D721Med (cell line): Measurements from ENCODE around the gene SHROOM3.
"Not testable (repeated sequence)": the region's sequence is repeated elsewhere in the genome, so short reads cannot be mapped to it uniquely, and the experiment has no call there.

Experiments used
- DNase-seq: peaks from one replicate; pipeline ENCODE4 v3.0.0; 2011; ENCODE audit warnings: low spot score; ENCODE audit not compliant: insufficient read length
- FAIRE-seq: peaks from 2 replicates; lab custom pipeline; 2011; peaks lifted over from hg19 to GRCh38; lab: Jason Lieb, UNC
- CTCF ChIP-seq: IDR thresholded peaks from 2 replicates; pipeline ENCODE4 v1.5.1; 2012; ENCODE audit warnings: mild to moderate bottlenecking, control low read depth; ENCODE audit not compliant: insufficient read depth; ENCODE audit errors: missing control alignments

Gene SHROOM3

DNA sequence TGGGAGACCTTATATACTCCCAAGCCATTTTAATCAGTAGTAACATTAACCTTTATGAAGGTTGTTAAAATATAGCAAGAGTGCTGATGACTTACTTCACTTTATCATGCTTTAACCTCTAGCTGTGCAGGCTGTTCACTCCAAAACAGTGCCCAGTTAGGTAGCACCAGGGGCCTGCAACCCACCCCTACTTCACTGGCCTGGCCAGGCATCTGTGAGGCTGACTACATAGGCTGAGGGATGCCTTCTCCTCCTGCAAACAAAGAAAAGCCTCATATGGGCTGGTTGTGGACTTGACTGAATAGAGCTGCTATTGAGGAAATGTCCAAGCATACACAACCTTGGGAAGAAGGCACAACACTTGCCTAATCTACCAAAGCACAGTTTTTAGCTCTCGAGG, 172.8 kb downstream of the SHROOM3 start:
- DNase-seq (no peak), FAIRE-seq (no peak)
- no peak for TF ChIP-seq CTCF

DNA sequence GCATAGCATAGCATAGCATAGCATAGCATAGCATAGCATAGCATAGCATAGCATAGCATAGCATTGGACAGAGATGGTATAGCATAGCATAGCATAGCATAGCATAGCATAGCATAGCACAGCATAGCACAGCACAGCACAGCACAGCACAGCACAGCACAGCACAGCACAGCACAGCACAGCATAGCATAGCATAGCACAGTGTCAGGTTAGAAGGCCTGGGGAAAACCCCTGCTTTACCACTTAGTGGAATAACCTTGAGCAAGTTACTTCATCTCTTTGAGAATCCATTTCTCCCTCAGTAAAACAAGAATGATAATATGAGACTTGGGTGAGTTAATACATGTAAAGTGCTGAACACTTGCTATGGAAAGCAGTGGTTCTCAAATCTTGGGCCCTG, 173.5 kb downstream of the SHROOM3 start:
- DNase-seq, FAIRE-seq: not testable (repeated sequence)

DNA sequence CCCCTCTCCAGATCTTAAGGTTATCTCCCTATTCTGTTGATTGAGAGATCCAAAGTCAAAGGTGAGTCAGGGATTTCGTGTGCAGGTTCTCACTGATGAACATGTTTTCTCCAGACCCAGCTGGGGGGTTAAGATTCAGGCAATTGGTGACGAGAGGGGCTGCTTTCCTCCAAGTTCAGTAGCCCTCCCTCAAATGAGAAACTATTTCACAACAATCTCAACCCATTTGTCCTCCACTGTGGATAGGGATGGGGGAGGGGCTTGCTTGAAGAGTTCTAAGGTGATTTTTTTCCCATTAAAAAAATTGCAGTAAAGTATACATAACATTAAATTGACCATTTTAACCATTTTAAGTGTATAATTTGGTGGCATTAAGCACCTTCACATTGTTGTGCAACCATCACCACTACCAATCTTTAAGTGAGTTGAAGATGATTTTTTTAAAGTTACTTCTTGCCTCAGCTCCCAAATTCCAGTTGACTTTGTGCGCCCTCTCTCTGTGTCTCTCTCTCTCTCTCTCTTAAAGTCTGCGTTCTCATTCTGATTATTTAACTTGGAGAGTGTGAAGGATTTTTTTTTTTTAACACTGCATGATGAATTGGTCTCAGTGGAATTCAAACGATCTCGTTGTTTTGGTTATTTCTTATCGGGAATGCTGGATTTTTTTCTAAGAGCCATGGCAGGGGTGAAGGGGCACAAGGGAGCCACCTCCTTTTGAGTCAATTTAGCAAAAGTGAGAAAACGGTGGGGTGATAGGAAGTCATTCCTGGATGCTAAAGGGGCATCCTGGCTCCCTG, 175.9 kb downstream of the SHROOM3 start:
- TF ChIP-seq CTCF, result no peak
- FAIRE-seq, result no peak

GRCh38 chr4:76611616-76612207, 176.7 kb downstream of the SHROOM3 start:
- no peak for DNase-seq
- no peak for TF ChIP-seq CTCF
- FAIRE-seq, result no peak

More for the DNA sequence above, 175.9 kb downstream of the SHROOM3 start:
- DNase-seq, result no peak

- TF ChIP-seq CTCF, result no peak
- FAIRE-seq (no peak), DNase-seq (no peak)
Measured at GRCh38 chr4:76614589-76614988, 179.6 kb downstream of the SHROOM3 start.

DNA sequence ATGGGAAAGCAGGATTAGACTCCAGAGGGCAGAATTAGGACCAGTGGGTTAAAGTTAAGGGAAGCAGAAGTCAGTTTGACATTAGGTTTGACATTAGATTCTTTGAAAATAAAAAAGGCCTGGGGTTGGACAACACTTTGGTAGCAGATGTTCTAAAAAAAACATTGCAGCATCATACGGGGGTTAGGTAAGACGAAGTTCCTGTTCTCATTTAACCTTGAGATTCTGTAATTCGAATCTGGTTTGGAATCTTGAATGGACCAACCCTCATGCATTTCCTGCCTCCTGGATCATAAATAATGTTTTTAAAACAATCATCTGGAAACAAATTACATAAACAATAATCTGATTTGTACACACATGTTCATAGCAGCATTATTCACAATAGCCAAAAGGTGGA, 181.0 kb downstream of the SHROOM3 start:
- no peak for DNase-seq
- FAIRE-seq, result no peak
- TF ChIP-seq CTCF, result no peak

- no peak for TF ChIP-seq CTCF
- DNase-seq, result no peak
- FAIRE-seq, result no peak
Measured at GRCh38 chr4:76616526-76616925, 181.5 kb downstream of the SHROOM3 start.
